ENCODE measurements around the gene CD1D.

GRCh38 chr1:158199849-158200248 is 19.2 kb downstream of the CD1D start:
- TF ChIP-seq CTCF (IDR thresholded peaks at IDR 0.05) (no peak), POLR2A (IDR thresholded peaks at IDR 0.05) (no peak)

Data from Peyer's patch (tissue), 4 donors.